CMK (cell line): ENCODE results near the gene NEK6.
A peak's percentile ranks its signal among the peaks of the same experiment; 100 is the strongest.
"Not testable (repeated sequence)": the region's sequence is repeated elsewhere in the genome, so short reads cannot be mapped to it uniquely, and the experiment has no call there.

Source experiments
- DNase-seq: peaks from one replicate; pipeline ENCODE4 v3.0.0-alpha.2; 2010; ENCODE audit warnings: low read depth

The NEK6 gene

DNA sequence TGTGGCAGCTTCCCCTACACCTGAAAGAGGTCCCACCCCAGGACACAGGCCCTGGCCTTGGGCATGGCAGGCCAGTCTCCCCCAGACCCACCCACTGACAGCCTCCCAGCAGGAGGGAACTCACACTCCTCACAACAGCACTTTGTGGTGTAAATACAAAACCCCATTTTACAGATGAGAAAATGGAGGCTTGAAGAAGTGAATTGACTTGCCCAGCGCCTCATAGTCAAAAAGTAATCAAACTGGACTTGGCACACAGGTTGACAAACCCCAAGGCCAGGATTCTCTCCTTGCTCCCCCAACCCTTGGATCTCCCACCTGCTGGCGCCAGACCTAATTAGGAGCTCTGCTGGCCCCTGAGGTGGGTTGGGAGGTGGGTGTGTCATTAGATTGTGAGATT is 29.2 kb upstream of the NEK6 start:
- no peak for DNase-seq

DNA sequence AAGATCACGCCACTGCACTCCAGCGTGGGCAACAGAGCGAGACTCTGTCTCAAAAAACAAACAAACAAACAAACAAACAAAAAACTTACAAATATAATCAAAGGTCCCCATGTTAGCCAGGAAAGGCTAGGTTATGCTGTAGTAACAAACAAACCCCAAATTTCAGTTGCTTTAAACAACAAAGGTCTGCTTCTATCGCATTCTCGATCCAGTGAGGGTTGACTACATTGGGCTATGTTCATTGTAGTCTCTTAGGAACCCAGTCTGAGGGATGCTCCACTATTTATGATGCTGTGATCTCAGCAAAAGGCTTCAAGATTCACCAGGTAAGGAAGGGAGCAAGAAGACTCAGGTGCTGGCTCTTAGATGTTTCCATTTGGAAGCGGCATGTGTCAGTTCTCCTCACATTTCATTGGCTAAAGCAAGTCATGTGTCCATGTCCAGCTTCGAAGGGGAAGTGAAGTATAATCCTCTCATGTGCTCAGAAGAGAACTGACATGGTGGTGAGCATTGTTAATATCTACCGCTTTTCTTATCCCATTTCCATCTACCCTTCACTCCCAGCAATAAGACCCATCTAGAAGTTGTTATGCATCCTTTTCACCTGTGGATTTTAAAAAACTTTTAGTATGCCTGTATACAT is 26.5 kb upstream of the NEK6 start:
- DNase-seq = no peak

DNA sequence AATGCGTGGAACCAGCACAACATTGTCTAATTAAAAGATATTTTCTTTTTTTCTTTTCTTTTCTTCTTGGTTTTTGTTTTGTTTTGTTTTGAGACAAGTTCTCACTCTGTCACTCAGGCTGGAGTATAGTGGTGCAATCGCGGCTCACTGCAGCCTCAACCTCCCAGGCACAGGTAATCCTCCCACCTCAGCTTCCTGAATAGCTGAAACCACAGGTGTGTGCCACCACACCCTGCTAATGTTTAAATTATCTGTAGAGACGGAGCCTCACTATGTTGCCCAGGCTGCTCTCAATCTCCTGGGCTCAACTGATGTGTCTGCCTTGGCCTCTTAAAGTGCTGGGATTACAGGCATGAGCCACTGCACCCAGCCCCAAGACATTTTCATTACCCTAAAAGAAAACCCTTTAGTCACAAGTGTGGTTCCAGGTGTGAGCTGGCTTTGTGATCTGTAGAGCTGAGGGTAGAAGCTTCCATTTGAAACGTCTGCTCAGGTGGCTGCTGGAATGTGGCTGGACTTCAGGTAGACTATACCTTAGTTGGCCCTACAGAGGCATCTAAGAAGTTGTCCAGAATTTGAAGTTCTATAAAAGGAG is 19.1 kb upstream of the NEK6 start:
- no peak for DNase-seq

DNA sequence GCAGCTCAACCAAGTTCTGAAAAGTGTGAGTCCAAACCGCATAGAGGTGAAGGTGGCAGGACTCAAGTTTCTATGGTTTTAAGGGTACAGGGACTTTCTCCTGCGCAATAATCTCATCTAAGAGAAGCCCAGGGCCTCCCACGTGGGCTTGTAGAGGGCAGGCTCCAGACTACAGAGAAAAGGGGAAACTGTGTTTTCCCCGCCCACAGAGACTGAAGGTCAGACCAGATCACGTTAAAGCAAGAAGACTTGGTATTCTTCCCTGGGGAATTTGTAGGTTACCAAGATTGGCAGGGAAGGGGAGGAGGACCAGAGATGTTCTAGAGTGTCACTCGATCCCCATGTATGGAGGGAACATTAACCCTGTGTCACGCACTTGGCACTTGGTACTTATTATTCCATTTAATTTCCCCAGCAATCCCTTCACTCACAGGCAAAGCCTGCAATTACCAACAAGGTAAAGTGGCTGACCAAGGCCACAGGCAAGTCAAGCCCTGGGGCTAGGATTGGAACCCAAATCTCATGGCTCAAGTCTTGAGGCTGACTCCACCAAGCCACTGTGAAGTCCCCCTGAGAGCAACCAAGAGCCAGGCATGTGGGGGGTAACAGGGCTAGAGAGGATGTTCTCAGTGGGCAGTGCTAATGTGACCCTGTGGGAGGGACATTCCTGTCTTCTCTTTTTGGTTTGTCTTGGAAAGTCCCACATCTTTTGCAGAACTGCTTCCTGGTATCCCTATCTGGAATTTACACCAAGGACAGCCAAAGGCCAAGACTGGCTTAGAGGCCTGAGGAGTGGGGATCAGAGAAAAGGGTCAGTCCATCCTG is 18.3 kb upstream of the NEK6 start:
- DNase-seq = no peak

DNA sequence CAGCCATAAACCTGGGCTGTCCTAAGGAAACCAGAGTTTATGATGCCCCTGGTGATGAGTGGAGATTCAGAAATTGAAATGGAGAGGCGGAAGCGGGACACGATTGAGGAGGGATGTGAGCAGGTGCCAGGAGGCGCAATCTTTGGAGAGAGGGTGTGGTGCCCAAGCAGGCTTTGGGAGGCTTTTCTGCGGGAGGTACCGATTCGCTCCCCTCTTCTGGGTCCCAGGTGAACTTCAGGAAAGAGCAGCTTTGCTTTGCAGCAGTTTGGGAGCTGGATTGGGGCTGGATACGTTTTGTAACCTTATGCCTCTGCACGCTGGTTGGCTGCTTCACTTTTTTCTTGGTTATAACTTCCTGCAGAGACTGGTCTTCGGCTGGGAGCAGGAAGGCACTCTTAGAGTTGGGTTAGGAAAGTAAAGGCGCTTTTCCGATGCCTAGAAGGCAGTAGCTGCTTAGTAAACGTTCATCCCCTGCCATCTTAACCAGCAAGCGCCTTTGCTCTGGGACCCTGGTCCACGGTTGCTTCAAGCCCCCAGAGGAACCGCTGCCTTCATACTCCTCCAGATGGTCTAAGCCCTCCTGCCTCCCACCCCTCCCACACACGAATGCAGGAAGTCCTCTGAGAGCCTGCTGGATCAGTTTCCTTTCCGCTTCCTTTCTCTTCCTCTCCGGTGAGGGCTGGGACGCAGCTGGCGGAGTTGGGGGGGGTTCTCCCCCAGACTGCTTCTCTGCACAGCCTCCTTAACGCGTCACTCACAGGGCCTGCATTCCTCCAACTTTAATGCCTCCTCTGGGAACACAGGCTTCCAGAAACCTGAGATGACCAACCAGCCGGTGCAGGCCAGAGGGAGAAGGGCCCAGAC is 15.2 kb upstream of the NEK6 start:
- DNase-seq = peak; percentile 18

DNA sequence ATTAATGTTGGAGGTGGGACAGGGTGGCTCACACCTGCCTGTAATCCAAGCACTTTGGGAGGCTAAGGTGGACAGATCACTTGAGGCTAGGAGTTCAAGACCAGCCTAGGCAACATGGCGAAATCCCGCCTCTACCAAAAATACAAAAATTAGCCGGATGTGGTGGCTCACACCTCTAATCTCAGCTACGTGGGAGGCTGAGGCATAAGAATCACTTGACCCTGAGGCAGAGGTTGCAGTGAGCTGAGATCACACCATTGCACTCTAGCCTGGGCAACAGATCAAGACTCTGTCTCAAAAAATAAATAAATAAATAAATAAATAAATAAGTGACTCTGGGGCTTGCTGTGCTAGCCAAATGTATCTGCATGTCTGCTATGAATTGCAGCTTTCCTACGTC is 10.4 kb upstream of the NEK6 start:
- DNase-seq = not testable (repeated sequence)

DNA sequence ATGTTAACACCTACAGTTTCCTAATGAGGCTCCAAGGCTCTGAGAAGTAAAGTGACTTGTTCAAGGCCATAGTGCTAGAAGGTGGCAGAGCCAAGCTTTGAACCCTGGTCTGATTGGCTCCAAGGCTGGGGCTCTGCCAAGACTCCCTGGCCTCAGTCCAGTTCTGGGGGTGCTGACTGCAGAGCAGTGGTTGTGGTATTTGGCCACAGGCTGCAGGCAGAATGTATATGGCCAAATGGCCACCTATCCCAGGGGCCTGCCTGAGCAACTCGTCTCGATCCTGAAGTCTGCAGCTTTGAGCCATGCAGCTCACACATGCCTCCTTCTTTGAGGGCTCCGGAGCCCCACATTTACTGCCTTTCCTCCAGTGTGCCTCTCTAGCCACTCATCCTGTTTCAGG is 9.7 kb upstream of the NEK6 start:
- no peak for DNase-seq

DNA sequence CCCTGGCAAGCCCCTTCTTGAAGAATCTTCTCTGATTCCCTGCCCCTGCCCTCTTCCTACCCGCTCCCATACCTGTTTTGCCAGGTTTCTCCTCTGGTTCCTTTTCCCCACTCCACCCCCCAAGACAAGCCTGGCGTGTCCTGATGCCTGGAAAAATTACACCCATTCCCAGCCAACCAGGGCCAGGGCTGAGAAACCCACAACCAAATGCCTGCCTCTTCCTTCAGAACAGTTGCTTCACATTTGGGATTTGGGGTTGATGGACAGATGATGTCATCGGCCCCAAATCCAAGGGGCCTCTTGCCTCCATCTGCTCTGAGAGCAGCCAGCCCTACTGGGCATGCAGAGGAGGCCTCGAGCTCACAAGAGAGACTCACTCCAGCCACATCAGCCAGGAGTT is 8.8 kb upstream of the NEK6 start:
- DNase-seq = no peak

DNA sequence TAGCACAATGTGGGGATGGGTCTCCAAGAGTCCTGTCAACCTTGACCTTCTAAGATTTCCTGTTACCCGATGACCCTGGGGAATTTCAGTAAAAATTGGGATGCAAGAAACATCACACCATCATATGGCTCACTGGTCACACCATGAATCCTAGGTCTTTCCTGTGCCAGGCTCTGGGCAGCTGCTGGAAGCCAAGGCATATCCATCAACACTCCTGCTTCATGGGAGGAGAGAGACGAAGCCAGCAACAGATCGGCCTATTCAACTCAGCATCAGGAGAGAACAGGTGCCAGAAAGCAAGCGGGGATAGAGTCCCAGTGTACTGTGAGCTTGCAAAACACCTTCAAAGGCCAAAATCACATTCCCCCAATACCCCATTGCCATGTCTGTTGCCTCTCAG is 6.5 kb upstream of the NEK6 start:
- no peak for DNase-seq

DNA sequence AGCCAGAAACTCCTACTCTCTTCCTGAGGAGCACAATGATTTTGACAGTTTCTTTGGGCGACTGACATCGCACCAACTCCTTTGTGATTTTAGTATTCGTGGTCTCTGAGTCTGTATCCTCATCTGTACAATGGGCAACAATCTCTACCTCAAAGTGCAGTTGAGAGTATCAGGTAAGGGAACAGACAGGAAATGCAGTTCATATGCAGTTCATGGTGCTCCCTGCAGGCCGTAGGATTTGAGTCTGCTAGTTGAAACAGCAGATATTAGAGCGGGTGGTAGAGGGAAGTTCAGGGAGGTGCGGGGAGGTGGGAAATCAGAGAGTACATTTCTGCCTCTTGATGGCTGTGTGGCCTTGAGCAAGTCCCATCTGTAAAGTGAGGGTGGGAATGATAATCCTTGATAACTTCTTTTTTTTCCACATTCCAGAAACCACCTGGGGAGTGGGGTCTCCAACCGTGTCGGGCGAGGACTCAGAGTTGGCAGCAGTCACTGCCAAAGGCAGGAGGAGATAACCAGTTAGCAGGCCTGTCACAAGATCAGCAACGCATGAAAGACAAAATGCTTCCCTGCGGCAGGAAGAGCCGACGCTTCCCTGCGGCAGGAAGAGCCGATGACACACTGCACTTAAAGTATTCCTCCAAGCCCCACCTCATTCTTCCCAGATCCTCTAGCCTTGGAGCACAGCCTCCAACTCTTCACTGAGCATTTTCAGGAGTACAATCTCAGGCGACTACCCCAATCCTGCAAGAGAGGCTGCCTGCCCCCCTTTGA is 6.0 kb upstream of the NEK6 start:
- no peak for DNase-seq

DNA sequence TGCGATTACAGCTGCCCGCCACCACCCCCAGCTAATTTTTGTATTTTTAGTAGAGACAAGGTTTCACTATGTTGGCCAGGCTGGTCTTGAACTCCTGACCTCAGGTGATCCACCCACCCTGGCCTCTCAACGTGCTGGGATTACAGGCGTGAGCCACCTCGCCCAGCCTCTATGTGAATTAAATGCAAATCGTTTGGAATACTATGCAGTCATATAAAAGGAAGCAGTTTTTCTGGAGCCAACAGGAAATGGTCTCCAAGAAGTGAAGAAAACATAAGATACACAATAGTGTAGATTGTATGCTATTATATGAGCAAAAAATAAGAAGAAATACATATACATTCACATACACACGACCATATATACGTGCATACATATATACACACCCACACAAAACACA is 4.9 kb upstream of the NEK6 start:
- not testable (repeated sequence) for DNase-seq

DNA sequence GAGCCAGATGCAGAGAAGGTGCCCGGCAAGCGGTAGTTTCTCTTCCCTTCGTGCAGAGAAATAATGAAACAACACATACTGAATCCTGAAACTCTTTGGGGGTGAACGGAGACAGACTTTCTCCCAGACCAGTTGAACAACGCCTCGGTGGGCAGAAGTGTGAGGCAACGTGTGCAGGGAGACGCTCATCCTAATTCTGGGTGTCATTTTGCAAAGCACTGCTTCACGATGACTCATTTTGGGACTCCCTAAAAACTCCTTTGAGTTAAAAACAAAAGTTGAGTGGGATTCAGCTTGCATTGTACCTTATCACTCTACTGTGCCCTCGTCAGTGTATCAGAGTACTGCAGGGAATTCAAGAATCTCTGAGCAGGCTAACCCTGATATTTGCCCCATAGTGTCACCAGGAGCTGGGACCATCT is 3.5 kb upstream of the NEK6 start:
- no peak for DNase-seq

DNA sequence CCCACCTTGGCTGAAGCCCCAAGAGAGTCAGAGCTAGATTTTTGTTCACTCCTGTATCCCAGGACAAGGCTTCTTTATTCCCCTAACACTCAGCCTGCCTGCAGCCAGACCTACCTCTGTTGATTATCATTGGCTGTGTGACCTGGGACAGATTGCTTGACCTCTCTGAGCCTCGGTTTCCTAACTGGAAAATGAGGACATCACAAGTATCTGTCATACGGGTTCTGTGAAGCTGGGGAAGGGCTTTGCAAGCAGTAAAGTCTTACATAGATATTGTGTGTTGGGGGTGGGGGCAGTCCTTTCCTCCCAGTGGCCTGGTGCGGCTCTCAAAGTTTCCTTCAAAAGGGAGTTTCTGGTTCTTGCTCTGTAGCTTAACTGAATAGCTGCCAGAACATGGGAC is 2.5 kb upstream of the NEK6 start:
- DNase-seq = no peak

DNA sequence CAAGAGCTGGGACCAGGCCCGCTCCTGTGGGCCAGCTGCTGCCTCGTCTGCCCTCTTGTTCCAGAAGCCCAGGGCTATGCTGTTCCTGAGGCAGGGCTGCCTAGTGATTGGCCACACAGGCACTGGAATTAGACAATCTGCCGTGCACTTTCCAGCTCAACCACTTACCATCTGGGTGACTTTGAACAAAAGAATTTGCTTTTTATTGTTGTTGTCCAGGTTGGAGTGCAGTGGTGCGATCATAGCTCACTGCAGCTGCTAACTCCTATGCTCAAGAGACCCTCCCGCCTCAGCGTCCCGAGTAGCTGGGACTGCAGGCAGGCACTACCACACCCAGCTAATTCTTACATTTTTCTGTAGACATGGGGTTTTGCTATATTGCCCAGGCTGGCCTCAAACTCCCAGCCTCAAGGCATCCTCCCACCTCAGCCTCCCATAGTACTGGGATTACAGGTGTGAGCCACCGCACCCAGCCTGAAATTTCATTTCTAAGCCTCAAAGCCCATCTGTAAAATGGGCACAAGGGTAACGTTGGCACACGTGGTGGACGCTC is 1.2 kb upstream of the NEK6 start:
- no peak for DNase-seq

DNA sequence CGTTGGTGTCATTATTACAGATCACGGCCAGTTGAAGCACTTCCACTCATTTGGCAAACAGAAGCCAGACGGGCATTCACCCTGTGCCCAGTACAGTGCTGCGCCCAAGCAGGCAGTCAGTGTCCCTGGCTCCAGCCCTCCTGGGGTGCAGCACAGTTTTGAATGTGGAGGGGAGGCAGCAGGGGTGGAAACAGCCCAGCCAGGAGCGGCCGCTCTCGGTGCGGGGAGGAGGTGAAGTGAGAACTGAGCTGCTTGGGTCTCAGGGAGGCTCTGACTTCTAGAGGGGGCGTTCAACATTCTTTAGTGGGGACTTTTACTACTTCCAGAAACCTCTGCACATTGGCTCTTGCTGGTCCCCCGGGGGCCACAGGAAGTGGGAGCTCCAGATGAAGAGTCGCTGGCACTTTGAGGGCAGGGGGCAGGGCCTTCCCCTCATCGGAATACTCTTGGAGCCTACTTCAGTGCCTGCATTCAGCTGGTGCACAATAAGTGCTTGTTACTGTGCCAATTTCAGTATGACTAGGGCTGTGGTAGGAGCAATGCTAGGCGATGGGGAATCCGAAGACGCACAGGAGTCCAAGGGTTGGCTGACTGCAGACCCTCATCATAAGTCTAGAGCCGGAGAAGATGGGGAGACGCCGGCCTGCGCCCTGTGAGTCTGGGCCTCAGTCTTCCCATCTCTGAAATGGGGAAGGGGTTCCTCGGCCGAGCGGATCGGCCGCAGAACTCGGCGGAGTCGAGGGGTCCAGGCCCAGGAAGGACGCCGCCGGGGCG is 492 bp upstream of the NEK6 start:
- no peak for DNase-seq

DNA sequence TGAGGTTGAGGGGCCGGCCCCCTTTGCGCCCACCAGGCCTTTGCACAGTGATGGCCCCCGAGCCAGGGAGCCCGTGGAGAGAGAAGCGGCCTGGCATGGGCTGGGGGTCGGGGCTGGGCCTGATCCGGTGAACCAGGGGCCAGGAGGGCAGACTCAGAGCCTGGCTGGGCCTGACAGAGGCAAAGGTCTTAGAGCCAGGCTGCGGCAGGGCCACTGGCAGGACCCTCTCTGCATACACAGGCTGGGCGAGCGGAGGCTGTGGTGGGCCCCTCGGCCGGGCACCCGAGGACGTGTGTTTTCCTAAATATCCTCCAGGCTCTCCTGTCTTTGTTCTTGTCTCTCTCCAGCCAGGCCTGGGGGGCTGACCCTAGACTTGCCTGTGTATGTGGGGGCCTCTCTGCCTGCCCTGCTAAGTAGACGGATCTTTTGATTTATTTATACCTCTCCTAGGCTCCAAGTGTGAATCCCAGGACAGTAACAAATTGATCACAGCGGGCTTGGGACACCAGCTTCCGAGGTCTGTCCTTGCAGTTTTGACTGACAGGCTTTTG is 933 bp downstream of the NEK6 start:
- no peak for DNase-seq

DNA sequence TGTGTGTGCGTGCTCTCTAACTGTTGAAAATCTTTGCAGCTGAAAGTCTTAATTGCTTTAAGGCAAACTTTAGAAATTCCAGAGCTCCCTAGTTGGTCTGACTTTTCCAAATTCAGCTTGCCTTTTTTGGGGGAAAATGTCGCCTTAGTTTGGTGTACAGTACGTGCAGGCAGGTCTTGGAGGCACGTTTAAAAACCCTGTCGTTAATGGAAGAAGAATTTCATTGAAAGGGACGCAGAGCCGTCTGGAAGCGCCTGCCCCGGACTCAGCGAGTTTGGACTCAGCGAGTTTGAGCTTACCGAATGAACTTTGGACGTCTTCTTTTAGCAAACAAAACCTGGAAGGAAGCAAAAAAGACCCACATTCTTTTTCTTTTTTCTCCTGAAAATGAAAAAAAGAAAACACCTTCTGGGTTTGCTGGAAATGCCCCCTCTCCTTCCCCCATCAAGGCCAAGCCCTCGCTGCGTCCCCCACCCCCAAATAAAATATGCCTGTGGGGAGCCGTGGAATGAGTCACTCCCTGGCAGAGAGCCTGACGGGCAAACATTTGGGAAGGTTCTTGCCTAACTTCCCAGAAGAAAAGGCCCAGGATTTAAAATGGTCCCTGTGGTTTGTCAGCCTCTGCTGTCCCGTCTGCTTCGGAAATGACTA is 1.5 kb downstream of the NEK6 start:
- no peak for DNase-seq

DNA sequence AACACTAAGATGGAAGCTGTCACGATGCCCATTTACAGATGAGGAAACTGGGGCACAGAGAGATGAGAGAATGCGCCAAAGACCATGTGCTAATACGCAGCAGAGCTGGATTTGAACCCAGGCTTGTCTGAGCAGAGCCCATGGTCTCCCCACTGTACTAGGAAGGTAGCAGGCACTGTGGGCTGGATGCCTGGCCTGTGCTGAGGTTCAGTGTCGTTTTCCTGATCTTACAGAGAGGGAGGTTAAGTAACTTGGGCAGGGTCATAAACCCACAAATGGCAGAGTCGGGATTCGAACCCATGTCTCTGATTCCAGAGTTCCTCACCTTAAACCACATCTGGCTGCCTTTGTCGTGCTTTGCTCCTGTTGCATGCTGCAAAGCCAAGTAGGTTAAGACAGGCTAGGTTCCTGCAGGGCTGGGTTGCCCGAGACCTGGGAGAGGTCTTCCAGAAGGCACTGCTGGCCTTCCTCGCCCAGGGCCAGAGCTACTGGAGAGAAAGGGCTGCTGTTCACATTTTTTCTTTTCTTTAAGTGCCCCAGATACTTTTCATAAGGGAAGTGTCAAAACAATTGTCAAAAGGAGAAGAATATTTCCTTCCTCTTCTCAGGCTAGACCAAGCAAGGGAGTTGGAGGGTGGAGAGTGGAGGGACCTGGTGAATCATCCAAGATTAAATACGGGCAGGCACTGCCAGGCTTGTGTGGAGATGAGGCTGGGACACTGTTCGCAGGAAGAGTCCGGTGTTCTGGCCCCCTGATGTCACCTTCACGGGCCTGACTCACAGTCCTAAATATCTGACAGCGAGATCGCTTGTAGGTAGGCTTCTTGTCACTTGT is 3.2 kb downstream of the NEK6 start:
- DNase-seq = no peak
